ENCODE results near the gene CPLX3.

The CPLX3 gene

DNA sequence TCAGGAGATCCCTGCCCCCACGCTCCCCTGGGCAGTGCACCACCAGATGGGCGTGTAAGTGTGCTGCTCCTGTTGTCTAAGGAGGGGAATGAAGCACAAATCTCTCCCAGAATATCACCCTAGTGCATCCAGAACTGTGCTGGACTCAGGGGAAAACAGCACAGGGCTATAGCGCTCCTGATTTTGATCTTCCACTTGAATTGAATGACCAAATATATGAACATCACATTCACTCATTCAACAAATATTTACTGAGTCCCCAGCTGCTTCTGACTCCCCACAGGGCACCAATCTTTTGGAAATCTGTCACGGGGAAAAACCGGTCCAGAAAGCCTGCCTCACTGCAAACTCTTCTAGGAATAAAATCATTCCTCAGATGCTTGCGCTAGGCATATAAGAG lies 2.4 kb downstream of the CPLX3 start:
- no peak for DNase-seq (ENCODE audit: low spot score)

GRCh38 chr15:74829486-74829885 lies 3.1 kb downstream of the CPLX3 start:
- DNase-seq (ENCODE audit: low spot score): peak; percentile 40

GRCh38 chr15:74829991-74830390 lies 3.6 kb downstream of the CPLX3 start:
- DNase-seq (ENCODE audit: low spot score): no peak

DNA sequence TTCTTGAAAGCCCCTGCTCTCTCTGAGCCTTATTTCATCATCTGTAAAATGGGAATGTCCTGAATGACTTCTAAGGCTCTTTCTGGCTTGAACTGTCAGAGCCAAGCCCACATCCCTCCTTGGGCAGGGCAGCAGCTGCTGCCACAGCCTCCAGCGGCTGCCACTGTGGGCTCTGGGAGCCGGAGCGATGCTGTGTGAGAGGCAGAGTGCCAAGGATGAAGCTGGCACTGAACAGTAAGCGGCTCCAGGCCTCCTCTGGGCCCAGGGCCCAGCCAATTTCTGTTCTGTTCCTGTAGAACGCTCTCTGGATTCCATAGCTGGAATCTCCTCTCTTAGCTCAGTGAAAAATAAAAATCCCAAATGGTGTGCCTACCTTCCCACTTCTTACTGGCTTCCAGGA lies 4.4 kb downstream of the CPLX3 start:
- peak; percentile 22 for DNase-seq (ENCODE audit: low spot score)

- no peak for DNase-seq (ENCODE audit: low spot score)
Observed at GRCh38 chr15:74831813-74832495, 5.5 kb downstream of the CPLX3 start.

DNA sequence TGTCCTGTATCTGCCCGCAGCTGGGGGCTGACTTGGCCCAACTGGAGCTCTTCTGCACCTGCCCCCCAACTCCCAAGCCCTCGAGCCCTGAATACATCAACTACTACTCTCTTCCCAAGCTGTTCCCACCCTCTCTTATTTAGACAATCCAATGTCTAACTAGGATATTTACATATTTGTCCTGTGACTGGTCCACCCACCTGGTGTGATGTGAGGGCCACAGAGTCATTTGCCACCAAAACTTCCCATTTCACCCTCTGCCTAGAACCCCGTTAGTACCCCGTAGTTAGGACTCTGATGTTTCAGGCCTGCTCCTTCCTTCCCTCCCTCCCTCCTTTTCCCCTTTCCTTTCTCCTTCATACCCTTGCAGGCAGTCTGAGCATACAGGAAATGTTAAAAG lies 6.4 kb downstream of the CPLX3 start:
- no peak for DNase-seq (ENCODE audit: low spot score)

DNA sequence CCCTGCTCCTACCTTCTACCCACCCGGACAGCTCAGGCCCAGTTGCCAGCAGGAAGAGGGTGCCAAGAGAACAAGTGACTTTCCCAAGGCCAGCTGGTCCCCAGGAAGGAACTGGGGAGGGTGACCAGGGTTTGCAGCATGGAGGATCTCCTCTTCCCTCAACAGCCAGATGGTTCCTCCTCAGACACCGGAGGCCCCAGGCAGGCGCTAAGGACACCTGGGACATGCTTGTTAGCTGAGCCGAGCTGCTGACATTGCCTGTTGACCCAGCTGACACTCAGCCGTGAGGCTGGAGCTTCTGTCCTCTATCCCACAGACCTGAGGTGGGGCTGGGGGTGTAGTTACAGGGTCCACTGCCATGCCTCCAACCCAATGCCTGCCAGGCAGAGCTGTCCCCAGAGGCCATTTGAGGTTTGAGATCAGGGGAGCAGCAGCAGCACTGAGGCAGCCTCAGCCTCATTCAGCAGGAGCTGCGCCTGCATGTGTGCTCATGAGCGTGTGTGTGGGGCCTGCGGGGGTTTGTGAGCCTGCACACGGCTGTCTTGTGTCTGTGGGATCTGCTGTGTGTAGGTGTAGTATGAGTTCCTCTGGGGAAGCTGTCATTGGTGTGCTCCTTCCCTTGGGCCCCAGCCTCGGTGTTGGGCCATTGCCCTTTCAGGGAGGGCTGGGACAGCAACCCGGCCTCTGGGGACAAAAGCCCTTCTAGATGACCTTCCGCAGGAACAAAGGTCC lies 7.1 kb downstream of the CPLX3 start:
- DNase-seq (ENCODE audit: low spot score): no peak

DNA sequence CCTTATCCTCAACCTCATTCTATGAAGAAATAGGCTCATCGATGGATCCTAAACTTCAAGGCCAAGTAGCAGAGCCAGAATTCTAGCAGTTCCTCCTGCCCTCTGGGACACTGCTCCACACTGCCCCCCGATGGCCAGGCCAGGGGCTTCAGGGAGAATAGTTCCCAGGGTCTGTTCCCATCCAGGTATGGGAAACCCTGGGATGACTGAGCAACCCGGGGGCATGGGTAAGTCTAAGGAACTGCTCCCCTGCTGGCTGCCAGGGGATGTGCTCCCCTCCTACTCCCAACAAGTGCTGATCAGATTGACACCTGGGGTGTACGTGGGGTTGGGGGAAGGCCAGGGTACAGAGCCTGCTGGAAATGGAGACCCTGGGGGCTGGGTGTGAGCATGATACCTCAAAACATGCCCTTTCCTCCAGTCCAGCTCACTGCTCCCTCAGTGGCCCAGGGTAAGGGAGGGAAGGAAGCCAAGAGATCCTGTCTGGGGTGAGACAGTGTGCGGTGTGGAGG lies 8.9 kb downstream of the CPLX3 start:
- peak; percentile 76 for DNase-seq (ENCODE audit: low spot score)

GRCh38 chr15:74836846-74837245 lies 10.4 kb downstream of the CPLX3 start:
- no peak for DNase-seq (ENCODE audit: low spot score)

DNA sequence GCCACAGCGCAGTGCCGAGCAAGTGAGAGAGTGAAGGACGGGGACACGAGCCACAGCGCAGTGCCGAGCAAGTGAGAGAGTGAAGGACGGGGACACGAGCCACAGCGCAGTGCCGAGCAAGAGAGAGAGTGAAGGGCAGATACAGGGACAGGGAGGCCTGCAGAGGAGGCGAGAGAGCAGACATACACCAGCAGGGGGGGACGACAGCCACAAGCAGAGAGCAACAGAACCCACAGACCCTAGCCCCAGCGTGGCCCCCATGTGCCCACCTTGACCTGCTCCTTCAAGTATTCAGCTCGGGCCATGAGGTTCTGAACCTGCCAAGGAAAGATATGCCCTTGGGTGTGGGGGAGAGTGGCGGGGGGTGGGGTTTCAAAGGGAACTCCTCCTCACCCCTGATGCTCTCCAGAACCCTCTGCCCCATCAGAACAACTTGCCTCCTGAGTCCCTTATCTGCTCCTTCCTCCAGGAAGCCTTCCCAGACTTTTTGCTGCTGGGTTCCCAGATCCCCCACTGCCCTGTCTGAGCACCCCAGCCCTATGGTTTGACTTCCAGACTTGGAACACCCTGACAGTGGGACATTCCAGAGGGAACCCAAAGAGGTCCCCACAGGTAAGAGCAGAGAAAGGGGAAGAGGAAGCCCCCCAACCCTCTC lies 11.2 kb downstream of the CPLX3 start:
- no peak for DNase-seq (ENCODE audit: low spot score)

DNA sequence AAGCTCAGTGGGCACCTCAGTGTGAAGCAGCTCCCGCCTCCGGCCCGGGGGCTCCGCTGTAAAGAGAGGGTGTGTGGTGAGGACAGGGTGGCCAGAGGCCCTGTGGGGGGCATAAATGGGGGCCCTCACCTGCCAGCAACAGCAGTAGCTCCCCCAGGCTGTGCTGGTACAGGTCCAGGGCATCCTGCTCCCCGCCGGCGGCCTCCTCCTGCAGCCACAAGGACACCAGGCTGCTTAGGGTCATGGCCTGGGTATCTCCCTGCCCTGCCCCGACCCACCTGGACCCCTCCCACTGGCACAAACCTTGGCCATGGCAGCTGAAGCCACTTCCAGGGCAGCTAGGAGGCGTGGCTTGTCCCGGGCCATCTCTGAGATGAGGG lies 11.7 kb downstream of the CPLX3 start:
- no peak for DNase-seq (ENCODE audit: low spot score)

DNA sequence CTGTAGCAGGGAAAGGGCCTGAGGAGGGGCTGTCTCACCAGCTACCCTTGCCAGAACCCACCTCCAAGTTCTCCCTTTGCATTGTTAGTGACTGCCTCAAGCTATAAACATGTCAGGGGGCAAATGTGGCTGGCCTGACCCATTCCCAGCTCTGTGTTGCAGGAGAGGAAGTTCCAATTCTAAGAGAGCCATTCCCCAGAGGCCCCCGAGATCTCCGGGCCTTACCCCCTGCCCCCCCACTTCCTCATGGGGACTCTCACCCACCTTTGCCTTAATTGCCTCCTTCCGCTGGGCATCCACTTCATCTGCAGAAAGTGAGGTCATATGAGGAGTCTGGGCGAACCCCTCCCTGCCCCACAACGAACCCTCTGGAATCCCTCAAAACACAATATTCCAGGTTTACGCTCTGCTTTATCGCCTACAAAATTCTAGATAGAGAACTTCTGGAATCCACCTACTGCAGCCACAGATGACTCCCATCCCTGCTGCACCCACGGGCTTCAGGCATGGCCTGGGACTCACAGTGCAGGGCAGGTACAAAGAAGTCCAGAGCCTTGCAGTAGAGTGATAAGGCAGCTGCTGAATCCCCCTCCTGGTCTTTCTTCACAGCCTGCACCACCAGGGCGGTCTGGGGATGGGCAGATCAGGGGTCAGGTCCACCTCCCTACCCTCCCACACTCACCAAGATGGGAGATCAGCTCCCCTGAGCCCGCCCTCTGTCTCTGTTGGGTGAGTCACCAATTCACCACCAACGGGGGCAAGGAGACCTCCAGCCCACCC lies 12.5 kb downstream of the CPLX3 start:
- no peak for DNase-seq (ENCODE audit: low spot score)

GRCh38 chr15:74839526-74840395 lies 13.3 kb downstream of the CPLX3 start:
- DNase-seq (ENCODE audit: low spot score): no peak

GRCh38 chr15:74840851-74841775 lies 14.7 kb downstream of the CPLX3 start:
- no peak for DNase-seq (ENCODE audit: low spot score)

GRCh38 chr15:74841891-74842373 lies 15.5 kb downstream of the CPLX3 start:
- no peak for DNase-seq (ENCODE audit: low spot score)

- peak; percentile 97 for DNase-seq (ENCODE audit: low spot score)
Observed at GRCh38 chr15:74842581-74843444, 16.4 kb downstream of the CPLX3 start, which contains the start of gene ULK3. Gene ULK3 (minus strand): TSS chr15:74843156. CDS start chr15:74843105, 51 bp downstream.

- no peak for DNase-seq (ENCODE audit: low spot score)
Observed at GRCh38 chr15:74843445-74843828, 17.0 kb downstream of the CPLX3 start.

GRCh38 chr15:74843891-74844299 lies 17.5 kb downstream of the CPLX3 start:
- no peak for DNase-seq (ENCODE audit: low spot score)
